HL-60/S4 treated with phorbol 12-myristate 13-acetate at 8.2 ng/mL for 4 days and 3 days (cell line): ENCODE results near the gene ITIH2.
"Not testable (repeated sequence)": the region's sequence is repeated elsewhere in the genome, so short reads cannot be mapped to it uniquely, and the experiment has no call there.

Experiments
- in situ Hi-C: fragments of 300-500 bp; cut with MboI; formaldehyde crosslinking; loops from 2 replicates; pipeline ENCODE4 v1.15.0; 2022; ENCODE audit warnings: low sequenced_read_pairs

ITIH2 gene

DNA sequence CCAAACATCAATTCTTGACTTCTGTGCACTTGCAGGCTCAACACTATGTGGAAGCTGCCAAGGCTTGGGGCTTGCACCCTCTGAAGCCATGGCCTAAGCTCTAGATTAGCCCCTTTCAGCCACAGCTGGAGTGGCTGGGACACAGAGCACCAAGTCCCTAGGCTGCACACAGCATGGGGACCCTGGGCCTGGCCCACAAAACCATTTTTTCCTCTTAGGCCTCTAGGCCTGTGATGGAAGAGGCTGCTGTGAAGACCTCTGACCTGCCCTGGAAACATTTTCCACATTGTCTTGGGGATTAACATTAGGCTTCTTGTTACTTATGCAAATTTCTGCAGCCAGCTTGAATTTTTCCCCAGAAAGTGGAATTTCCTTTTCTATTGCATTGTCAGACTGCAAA, 10.7 kb upstream of the ITIH2 start:
- in situ Hi-C loops = not testable (repeated sequence)

GRCh38 chr10:7693194-7693593, 9.9 kb upstream of the ITIH2 start:
- in situ Hi-C loops = not testable (repeated sequence)

DNA sequence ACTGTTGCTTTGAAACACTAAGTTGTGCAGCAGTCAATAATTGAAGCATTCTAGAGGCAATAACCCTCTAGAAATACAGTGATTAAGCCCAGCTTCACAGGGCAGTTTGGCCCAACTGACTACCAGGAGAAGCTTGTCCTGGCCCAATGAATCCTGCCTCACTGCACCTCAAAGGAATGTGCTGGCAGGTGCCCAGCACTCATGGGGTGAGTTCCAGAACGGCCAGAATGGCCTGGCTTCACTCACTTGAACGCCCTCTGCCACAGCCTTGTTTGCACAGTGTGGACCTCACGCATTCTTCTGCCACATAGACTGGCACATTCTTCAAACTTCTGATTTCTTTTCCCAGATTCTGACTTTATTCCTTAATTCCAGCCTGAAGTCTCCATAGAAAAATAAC, 6.6 kb upstream of the ITIH2 start:
- in situ Hi-C loops = no loop called here

DNA sequence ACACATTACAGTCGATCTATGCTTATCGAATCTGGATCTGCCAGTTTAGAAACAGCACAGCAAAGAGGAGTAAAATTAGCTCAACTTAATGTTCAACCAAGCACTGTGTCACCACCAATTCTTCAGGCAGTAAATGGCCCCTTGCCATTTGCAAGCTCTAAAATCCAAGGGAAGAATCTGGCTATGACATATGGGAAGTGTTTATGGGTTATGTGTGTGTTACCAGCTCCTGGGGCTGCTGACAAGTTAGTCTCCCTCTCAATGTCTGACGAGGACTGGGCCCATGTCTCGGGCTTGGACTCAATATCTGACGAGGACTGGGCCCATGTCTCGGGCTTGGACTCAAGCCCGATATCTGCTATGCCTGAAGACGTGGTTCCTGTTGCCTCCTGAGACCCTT, 5.7 kb upstream of the ITIH2 start:
- in situ Hi-C loops = no loop called here

- in situ Hi-C loops = no loop called here
Measured at GRCh38 chr10:7700577-7701125, 2.5 kb upstream of the ITIH2 start.

DNA sequence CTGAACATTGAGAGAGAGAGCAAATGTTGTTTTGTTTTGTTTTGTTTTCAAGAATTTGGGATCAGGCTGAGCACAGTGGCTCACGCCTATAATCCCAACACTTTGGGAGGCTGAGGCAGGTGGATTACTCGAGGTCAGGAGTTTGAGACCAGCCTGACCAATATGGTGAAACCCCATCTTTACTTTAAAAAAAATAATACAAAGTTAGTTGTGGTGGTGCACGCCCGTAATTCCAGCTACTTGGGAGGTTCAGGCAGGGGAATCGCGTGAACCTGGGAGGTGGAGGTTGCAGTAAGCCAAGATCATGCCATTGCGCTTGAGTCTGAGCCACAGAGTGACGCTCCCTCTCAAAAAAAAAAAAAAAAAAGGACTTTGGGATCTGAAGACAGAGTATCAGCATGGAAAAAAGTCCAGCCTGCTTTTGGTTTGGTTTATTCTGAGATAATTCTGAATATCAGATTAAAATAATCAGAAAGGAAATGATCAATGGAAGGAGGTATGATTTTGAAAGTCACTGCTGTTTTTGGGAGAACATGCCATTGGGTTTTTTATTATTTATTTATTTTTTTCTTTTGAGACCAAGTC, 1.9 kb upstream of the ITIH2 start:
- in situ Hi-C loops = no loop called here

- in situ Hi-C loops = no loop called here
Measured at GRCh38 chr10:7702288-7702812, 766 bp upstream of the ITIH2 start.

DNA sequence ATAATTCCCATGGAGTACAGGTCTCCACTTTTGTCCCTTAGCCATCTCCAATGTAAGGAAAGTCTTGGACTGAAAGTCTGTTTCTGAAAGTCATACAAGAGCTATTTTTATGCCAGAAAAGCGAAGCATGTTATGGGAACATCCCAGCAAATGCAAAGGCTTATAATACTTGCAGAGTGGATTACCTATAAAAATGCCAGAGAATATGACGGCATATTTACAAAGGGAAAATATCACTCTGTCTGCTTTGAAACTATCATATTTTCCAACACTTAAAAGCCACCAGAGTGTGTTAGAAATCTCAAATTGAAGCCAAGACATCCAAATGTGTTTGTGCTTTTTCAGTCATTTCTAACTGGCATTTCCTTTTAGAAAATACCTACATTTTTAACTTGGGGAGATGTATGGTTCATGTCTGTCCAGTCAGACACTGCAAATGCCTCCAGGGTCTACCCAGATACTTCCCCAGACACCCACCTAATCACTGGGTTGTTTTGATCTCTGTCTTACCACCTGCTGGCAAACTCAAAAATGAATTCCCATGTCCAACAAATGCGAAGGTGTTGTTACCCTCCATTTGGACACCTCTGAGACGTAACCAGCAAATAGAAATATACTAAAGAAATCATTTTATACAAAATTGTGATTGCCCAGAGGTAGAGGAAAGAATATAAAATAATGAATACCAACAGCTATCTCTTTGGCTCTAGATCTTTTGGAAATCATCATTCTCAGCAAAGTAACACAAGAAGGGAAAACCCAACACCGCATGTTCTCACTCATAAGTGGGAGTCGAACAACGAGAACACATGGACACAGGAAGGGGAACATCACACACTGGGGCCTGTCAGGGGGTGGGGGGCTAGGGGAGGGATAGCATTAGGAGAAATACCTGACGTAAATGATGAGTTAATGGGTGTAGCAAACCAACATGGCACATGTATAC, 1.2 kb downstream of the ITIH2 start:
- in situ Hi-C loops = no loop called here

GRCh38 chr10:7705341-7705740, 2.2 kb downstream of the ITIH2 start:
- in situ Hi-C loops = no loop called here

- in situ Hi-C loops = no loop called here
Measured at GRCh38 chr10:7706534-7707073, 3.5 kb downstream of the ITIH2 start.

DNA sequence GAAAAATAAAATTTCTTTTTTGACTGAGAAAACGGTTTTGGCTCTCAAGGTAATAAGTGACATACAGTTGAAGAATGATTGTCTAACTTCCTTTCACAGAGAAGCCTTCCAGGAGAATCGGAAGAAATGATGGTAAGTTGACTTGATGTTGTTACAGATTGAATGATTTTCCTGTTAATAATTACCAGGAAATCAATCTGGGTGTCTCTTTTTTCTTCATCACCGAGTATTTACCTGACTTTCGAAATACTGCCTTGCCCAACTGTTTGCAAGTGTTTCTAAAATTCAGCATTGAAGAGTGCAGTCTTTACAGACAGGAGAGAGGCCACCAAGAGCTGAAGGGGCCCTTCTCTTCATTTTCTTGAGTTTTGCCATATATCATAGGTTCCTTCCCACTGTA, 4.0 kb downstream of the ITIH2 start:
- in situ Hi-C loops = no loop called here

DNA sequence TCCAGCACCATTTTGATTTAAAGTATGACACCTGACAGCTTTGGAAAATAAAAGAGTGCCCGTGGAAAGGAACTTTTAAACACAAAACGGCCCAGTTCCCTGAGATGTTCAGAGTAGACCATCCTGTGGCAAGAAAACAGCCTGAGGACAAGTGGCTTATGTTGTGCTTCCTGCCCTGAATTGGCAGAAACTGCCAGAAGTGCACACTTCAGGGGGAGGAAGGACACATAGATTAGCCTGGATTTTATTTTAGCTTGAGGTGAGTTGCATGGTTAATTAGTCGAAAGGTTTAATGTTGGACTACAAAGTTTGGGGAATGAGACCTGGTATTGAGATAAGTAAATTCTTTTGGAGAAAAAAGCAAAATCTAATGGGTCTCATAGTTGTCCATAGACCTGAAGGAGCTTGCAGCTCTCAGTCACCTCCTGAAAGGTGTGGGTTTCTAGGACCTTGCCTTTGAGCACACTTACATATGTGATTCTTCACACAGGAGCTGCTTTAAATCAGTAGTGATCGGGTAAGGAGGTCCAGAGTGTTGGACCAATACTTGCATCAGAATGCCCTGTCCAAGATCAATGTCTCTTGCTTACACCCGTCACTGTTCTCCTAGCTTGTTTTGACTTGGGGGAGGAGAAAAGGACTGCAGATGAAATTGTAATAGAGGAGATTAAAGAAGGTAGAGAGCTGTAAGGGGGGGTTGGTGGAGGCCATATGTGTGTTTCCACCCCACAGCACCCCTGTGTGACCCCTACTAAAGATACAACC, 4.9 kb downstream of the ITIH2 start:
- in situ Hi-C loops = no loop called here

DNA sequence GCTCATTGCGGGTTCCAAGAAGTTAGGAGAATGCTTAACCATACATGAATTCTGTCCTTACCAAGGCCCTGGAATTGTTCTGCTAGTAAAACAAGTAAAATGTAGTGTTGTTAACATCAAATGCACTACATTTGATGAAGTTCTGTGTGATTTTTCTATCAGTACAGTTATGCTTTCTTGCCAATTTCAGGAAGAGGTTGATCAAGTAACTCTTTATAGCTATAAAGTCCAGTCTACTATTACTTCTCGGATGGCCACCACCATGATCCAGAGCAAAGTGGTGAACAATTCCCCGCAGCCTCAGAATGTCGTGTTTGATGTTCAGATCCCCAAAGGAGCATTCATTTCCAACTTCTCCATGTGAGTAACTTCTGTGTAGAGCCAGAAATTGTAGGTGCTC, 5.7 kb downstream of the ITIH2 start:
- in situ Hi-C loops = no loop called here

DNA sequence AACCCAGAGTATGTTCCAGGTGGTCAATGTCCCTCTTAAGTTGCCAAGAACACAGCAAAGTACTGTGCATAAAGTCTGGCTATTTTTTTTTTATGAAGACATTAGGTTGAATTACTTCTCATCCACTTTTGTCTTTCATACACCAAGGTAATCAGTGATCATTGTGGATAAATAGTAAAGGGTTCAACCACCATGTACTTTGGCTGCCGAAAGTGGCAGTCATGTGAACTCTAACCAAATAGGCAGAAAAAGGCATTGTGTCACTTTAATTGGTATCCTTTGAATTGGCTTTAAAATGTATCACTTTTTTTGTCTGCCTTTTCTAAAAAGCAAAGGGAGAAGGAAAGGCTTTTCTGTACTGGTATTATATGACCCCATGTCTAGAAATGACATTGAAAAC, 7.3 kb downstream of the ITIH2 start:
- in situ Hi-C loops = no loop called here

GRCh38 chr10:7711075-7711474, 8.0 kb downstream of the ITIH2 start:
- in situ Hi-C loops = not testable (repeated sequence)

- in situ Hi-C loops = no loop called here
Measured at GRCh38 chr10:7715515-7715914, 12.4 kb downstream of the ITIH2 start.

- in situ Hi-C loops = no loop called here
Measured at GRCh38 chr10:7717767-7718166, 14.7 kb downstream of the ITIH2 start.

DNA sequence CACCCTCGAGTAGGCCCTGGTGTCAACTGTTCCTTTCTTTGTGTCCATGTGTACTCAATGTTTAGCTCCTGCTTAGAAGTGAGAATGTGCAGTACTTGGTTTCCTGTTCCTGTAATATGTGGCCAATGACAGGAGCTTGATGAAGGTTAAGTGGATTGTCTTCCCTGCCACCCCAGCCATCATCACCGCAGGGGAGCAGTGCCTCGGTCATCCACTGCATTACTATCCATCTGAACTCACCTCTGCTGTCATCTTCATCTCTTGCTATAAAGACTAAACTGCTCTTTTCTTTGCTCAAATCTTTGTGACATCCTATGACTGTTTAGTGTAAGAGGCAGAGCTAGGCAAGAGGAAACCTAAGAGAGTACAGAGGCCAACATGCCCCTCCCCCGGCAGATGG, 15.6 kb downstream of the ITIH2 start:
- in situ Hi-C loops = no loop called here

DNA sequence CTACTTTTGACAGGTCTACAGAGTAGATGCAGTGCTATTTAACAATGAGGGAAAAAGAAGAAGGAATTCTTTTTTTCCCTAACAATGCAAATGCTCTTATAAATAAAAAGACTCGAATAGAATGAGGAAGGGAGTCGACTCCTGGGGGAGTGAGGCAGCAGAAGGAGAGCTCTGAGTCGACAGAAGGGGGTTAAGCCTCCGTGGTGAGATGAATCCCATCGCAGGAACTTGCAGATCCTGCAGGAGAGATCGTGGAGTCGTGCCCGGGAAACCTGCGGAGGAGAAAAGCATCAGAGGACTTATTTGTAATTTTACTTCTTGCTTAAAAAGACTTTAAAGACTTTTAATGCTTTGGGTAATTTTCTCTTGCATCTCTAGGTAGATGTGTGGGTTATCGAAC, 17.4 kb downstream of the ITIH2 start:
- in situ Hi-C loops = no loop called here

GRCh38 chr10:7722927-7723529, 19.9 kb downstream of the ITIH2 start:
- in situ Hi-C loops = no loop called here

DNA sequence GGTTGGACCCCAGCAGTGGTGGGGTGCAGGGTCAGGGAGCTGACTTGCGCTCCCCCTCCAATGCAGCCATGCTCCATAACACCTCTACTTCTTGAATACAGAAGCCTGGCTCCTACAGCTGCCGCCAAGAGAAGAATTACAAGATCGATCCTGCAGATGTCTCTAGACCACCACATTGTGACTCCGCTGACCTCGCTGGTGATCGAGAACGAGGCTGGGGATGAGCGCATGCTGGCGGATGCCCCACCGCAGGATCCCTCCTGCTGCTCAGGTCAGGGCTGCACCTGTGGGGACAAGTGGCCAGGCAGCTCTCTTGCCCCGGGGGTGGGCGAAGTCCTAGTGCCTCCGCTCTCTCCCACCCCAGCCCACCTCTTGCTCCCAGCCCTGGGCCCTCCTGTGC, 31.7 kb downstream of the ITIH2 start:
- in situ Hi-C loops = no loop called here
